SK-N-SH (cell line): ENCODE data around the gene POLL. TPM values are rescaled to one million over a fixed set of nuclear protein-coding genes. Genes with fewer than 3 reads are reported as not detected.

ENCODE experiments used
- CTCF ChIA-PET: fragments of 300-600, 350-600 bp; formaldehyde crosslinking; extraction: SDS; loops from one replicate; lab custom pipeline; 2021; lab: Yijun Ruan, JAX
- POLR2A ChIA-PET: fragments of 350-600 bp; sonication (Branson Sonifier 250); formaldehyde crosslinking; extraction: SDS; loops from one replicate; lab custom pipeline; 2020; ENCODE audit warnings: antibody characterized with exemption, inconsistent platforms; lab: Yijun Ruan, JAX
- DNase-seq: peaks from one replicate; pipeline ENCODE4 v3.0.0; 2012
- H2AFZ ChIP-seq: fragments of 200-600 bp; sonication (generic); 2 replicates; pipeline ENCODE4 v1.8.1; 2016; ENCODE audit warnings: antibody characterized with exemption, mild to moderate bottlenecking, low read depth
- H3F3A ChIP-seq: fragments of 200-600 bp; sonication (generic); replicated peaks from 2 replicates; pipeline ENCODE3; 2016; ENCODE audit warnings: antibody characterized with exemption, mild to moderate bottlenecking; ENCODE audit not compliant: insufficient read depth
- H3K27ac ChIP-seq, 2 experiments: fragments of 200-500 bp in 1 of 2; fragments of 200-600 bp in 1 of 2; sonication (Bioruptor generic) in 1 of 2; sonication (generic), shearing (Covaris generic) in 1 of 2; 2 replicates each; pipeline versions ENCODE4 v1.5.1 to v1.6.1; 2014 to 2016; ENCODE audit warnings: low read depth in 2 of 2, inconsistent platforms in 1 of 2, low read length in 1 of 2, mild to moderate bottlenecking in 1 of 2, mixed read lengths in 1 of 2
- H3K27me3 ChIP-seq: fragments of 200-600 bp; sonication (generic), shearing (Covaris generic); 2 replicates; pipeline ENCODE4 v1.6.1; 2016; ENCODE audit warnings: mixed run types; ENCODE audit not compliant: insufficient read depth
- H3K36me3 ChIP-seq, 2 experiments: fragments of 200-500 bp in 1 of 2; fragments of 200-600 bp in 1 of 2; sonication (Bioruptor generic) in 1 of 2; sonication (generic) in 1 of 2; replicated peaks in 1 of 2; 2 replicates each; pipeline versions ENCODE3 to v1.5.1; 2014 to 2016; ENCODE audit warnings: low read length in 1 of 2, mild to moderate bottlenecking in 1 of 2; ENCODE audit not compliant: insufficient read depth in 2 of 2, control insufficient read depth in 1 of 2
- H3K4me1 ChIP-seq, 2 experiments: fragments of 200-500 bp in 1 of 2; fragments of 200-600 bp in 1 of 2; sonication (Bioruptor generic) in 1 of 2; sonication (generic), shearing (Covaris generic) in 1 of 2; 2 replicates each; pipeline versions ENCODE4 v1.5.1 to v1.6.1; 2014 to 2016; ENCODE audit warnings: low read depth in 1 of 2, low read length in 1 of 2, mixed run types in 1 of 2; ENCODE audit not compliant: insufficient read depth in 2 of 2, control insufficient read depth in 1 of 2
- H3K4me2 ChIP-seq: fragments of 200-600 bp; sonication (generic), shearing (Covaris generic); 2 replicates; pipeline ENCODE4 v1.6.1; 2017; ENCODE audit warnings: mixed run types
- H3K4me3 ChIP-seq, 2 experiments: fragments of 200-500 bp in 1 of 2; fragments of 200-600 bp in 1 of 2; sonication (Bioruptor generic) in 1 of 2; sonication (generic), shearing (Covaris generic) in 1 of 2; 2 replicates each; pipeline versions ENCODE4 v1.5.1 to v1.8.1; 2014 to 2016; ENCODE audit warnings: low read depth in 2 of 2, inconsistent platforms in 1 of 2, low read length in 1 of 2, mild to moderate bottlenecking in 1 of 2, mixed read lengths in 1 of 2, moderate library complexity in 1 of 2
- H3K79me2 ChIP-seq: fragments of 200-600 bp; sonication (generic); 2 replicates; pipeline ENCODE4 v1.8.1; 2017; ENCODE audit warnings: mild to moderate bottlenecking; ENCODE audit not compliant: insufficient read depth
- H3K9ac ChIP-seq: fragments of 200-600 bp; sonication (generic); 2 replicates; pipeline ENCODE4 v1.6.1; 2017; ENCODE audit warnings: mixed run types
- H3K9me2 ChIP-seq: fragments of 200-600 bp; sonication (generic); 2 replicates; pipeline ENCODE4 v1.6.1; 2017; ENCODE audit warnings: mixed run types
- H3K9me3 ChIP-seq: fragments of 200-600 bp; sonication (generic); 2 replicates; pipeline ENCODE4 v1.6.1; 2017; ENCODE audit warnings: mixed run types, mild to moderate bottlenecking, moderate library complexity
- H4K20me1 ChIP-seq: fragments of 200-600 bp; sonication (generic); 2 replicates; pipeline ENCODE4 v1.6.1; 2017; ENCODE audit warnings: mild to moderate bottlenecking, mixed run types; ENCODE audit not compliant: insufficient read depth
- ELF1 ChIP-seq: IDR thresholded peaks from 2 replicates; pipeline ENCODE4 v1.4.0; 2012
- EP300 ChIP-seq, 2 experiments: IDR thresholded peaks; 2 replicates each; pipeline versions ENCODE4 v1.4.0 to v1.6.1; 2012; ENCODE audit warnings: borderline replicate concordance in 1 of 2, low read depth in 1 of 2, low read length in 1 of 2
- EZH2phosphoT487 ChIP-seq: fragments of 200-600 bp; sonication (generic); IDR thresholded peaks from 2 replicates; pipeline ENCODE4 v1.6.1; 2017; ENCODE audit warnings: low read depth, mixed run types, mild to moderate bottlenecking, antibody characterized with exemption, moderate library complexity, borderline replicate concordance
- FOSL2 ChIP-seq: IDR thresholded peaks from 2 replicates; pipeline ENCODE4 v1.4.0; 2012; ENCODE audit warnings: low read depth, mild to moderate bottlenecking, moderate library complexity, borderline replicate concordance
- FOXJ3 ChIP-seq: sonication (generic); formaldehyde crosslinking; IDR thresholded peaks from 2 replicates; pipeline ENCODE4 v1.5.1; 2020; ENCODE audit warnings: mild to moderate bottlenecking, missing genetic modification reagents
- FOXM1 ChIP-seq: IDR thresholded peaks from 2 replicates; pipeline ENCODE4 v1.4.0; 2012; ENCODE audit warnings: low read depth, mild to moderate bottlenecking
- IRF3 ChIP-seq: fragments of 150-350 bp; IDR thresholded peaks from 2 replicates; pipeline ENCODE4 v1.6.1; 2016; ENCODE audit warnings: mild to moderate bottlenecking, low read depth, low read length
- MEF2A ChIP-seq: IDR thresholded peaks from 2 replicates; pipeline ENCODE4 v1.4.0; 2012; ENCODE audit warnings: low read depth, borderline replicate concordance
- MXI1 ChIP-seq: IDR thresholded peaks from 2 replicates; pipeline ENCODE4 v1.6.1; 2012; ENCODE audit warnings: mild to moderate bottlenecking, low read depth, low read length, improper control_type of control experiment
- NFIC ChIP-seq: IDR thresholded peaks from 2 replicates; pipeline ENCODE4 v1.4.0; 2012; ENCODE audit warnings: borderline replicate concordance
- NRF1 ChIP-seq: IDR thresholded peaks from 2 replicates; pipeline ENCODE4 v1.6.1; 2012; ENCODE audit warnings: low read depth, mild to moderate bottlenecking, low read length
- POLR2AphosphoS5 ChIP-seq: IDR thresholded peaks from 2 replicates; pipeline ENCODE4 v1.6.1; 2012; ENCODE audit warnings: low read depth, low read length
- RXRA ChIP-seq: IDR thresholded peaks from 2 replicates; pipeline ENCODE4 v1.4.0; 2012; ENCODE audit warnings: low read depth, mild to moderate bottlenecking, borderline replicate concordance
- TAF1 ChIP-seq: IDR thresholded peaks from 2 replicates; pipeline ENCODE4 v1.6.1; 2012; ENCODE audit warnings: low read depth, mild to moderate bottlenecking, low read length, moderate library complexity, borderline replicate concordance
- TEAD4 ChIP-seq: IDR thresholded peaks from 2 replicates; pipeline ENCODE4 v1.4.0; 2012; ENCODE audit warnings: mild to moderate bottlenecking, borderline replicate concordance; ENCODE audit not compliant: insufficient read depth
- USF1 ChIP-seq: IDR thresholded peaks from 2 replicates; pipeline ENCODE4 v1.4.0; 2012; ENCODE audit warnings: low read depth, borderline replicate concordance
- ZBTB33 ChIP-seq: IDR thresholded peaks from 2 replicates; pipeline ENCODE4 v1.4.0; 2012; ENCODE audit warnings: low read depth, borderline replicate concordance
- WGBS: methylation state at CpG from one replicate; pipeline ENCODE4 v1.1.6; 2017; ENCODE audit warnings: low lambda C conversion rate; 5-methylcytosine and 5-hydroxymethylcytosine counted together
- polyA plus RNA-seq, 3 experiments: library from polyadenylated mRNA; depleted of rRNA; stranded (reverse); fragments of >200 nt; gene quantifications; 2 replicates each; pipeline ENCODE4 v1.2.3, GENCODE V29; 2012
- TF ChIP-seq, protein P1 (sequence below): IDR thresholded peaks from 2 replicates; pipeline ENCODE4; 2012
- TF ChIP-seq, protein P2 (sequence below): fragments of 200-600 bp; sonication (generic); IDR thresholded peaks from 2 replicates; pipeline ENCODE4 v1.6.1; 2017; ENCODE audit warnings: antibody characterized with exemption, mild to moderate bottlenecking, moderate library complexity

POLL gene
- polyA plus RNA-seq, 1 of the 3 experiments (the other 2 are of a cell fraction): 22.0 TPM

DNA sequence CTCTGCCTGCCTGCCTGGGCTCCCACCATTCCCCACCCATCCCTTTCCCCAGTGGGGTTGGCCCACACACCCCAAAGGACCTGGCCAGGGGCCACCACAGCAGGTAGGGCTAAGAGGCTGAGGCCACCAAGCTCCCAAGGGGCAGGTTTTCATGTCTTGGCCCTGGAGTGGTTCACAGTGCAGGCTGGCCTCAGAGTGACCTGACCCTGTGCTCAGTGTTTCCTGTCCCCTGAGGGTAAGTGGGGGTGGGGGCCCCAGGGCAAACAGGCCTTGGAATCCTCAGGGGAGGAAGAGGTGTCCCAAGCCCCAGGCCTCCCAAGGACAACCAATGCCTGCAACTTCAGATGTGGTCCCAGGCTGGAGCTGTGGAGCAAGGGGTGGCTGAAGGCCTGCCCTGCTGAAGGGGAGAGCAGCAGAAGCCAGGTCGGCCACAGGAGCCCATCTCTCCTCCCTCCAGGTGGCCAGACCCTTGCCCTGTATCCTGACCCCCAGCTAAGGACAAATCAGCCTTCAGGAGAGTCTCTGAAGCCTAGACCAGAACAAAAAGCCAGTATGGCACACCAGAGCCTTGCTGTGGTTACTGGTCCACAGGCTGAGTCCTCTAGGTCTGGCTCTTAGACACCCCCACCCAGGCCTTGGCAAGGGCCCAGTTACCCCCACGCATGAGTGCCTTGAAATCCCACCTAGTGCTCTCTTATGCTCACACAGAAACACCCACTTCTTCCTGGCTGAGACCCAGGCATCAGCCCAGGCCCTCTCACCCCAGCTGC lies 27.6 kb downstream of the POLL start:
- no peak overlapping the region for H3K9ac ChIP-seq
- H3K36me3 ChIP-seq: peaks cover 0 to 5% of the 10 kb centered on the region in 2 experiments
- H2AFZ ChIP-seq: no peak overlapping the region
- H3F3A ChIP-seq: no peaks in the 10 kb centered on the region
- H3K4me3 ChIP-seq: no peak overlapping the region
- H4K20me1 ChIP-seq: no peaks in the 10 kb centered on the region
- ChIA-PET POLR2A (no interaction called here), CTCF (interaction anchor here (0.7 to 10.1 kb wide), 9 partner anchors 10 to 347 kb away, joined by 3 to 58 read pairs (median 5); no protein-coding TSS in a partner anchor)
- TF ChIP-seq TEAD4: no peak
- TF ChIP-seq EZH2phosphoT487: no peak
- no peak for TF ChIP-seq POLR2AphosphoS5
- no peak for TF ChIP-seq EP300 (IDR thresholded peaks at IDR 0.05; ENCODE audit: borderline replicate concordance in 1 of 2, low read depth in 1 of 2, low read length in 1 of 2)
- no peak for TF ChIP-seq ELF1
- no peak for TF ChIP-seq RXRA
- TF ChIP-seq FOSL2: no peak
- no peak for TF ChIP-seq TAF1
- TF ChIP-seq MXI1: no peak
- TF ChIP-seq FOXJ3 (CRISPR knock-in tag): no peak
- no peak for TF ChIP-seq NRF1
- no peak for TF ChIP-seq FOXM1
- no peak for TF ChIP-seq NFIC
- no peak for TF ChIP-seq MEF2A
- no peak for DNase-seq
- H3K79me2 ChIP-seq: no peaks in the 10 kb centered on the region
- H3K9me2 ChIP-seq: no peaks in the 10 kb centered on the region
- 51% methylated on average over 2 of the region's 2 CpGs for WGBS
- H3K9me3 ChIP-seq: no peaks in the 10 kb centered on the region
- H3K27ac ChIP-seq: peak overlapping the region in 1 of 2 experiments; percentile 95; a peak in 2 of 4 replicates
- H3K27me3 ChIP-seq: no peaks in the 10 kb centered on the region
- no peak overlapping the region for H3K4me2 ChIP-seq
- H3K4me1 ChIP-seq: peaks cover 0 to 50% of the 10 kb centered on the region in 2 experiments; a peak in 1 of 4 replicates

GRCh38 chr10:101559596-101560297 lies 28.3 kb downstream of the POLL start:
- H3K27me3 ChIP-seq: no peaks in the 10 kb centered on the region
- no peak overlapping the region for H3K4me2 ChIP-seq
- H3K9ac ChIP-seq: no peak overlapping the region
- no peak overlapping the region for H3K4me3 ChIP-seq
- 70% methylated on average over 10 of the region's 12 CpGs for WGBS
- H3K4me1 ChIP-seq: peaks cover 0 to 50% of the 10 kb centered on the region in 2 experiments; a peak in 1 of 4 replicates
- H4K20me1 ChIP-seq: no peaks in the 10 kb centered on the region
- no peaks in the 10 kb centered on the region for H3F3A ChIP-seq
- no peak overlapping the region for H2AFZ ChIP-seq
- H3K9me3 ChIP-seq: no peaks in the 10 kb centered on the region
- POLR2A ChIA-PET: no interaction called here
- CTCF ChIA-PET: interaction anchor here (0.7 to 10.1 kb wide), 11 partner anchors 11 to 346 kb away, joined by 3 to 58 read pairs (median 5); no protein-coding TSS in a partner anchor
- DNase-seq: peak; percentile 38
- H3K27ac ChIP-seq: peak overlapping the region in 1 of 2 experiments; percentile 95; a peak in 2 of 4 replicates
- no peaks in the 10 kb centered on the region for H3K9me2 ChIP-seq
- H3K36me3 ChIP-seq: peaks cover 0 to 10% of the 10 kb centered on the region in 2 experiments
- no peaks in the 10 kb centered on the region for H3K79me2 ChIP-seq
- TF ChIP-seq TAF1: no peak
- TF ChIP-seq IRF3: no peak
- no peak for TF ChIP-seq EP300 (IDR thresholded peaks at IDR 0.05; ENCODE audit: borderline replicate concordance in 1 of 2, low read depth in 1 of 2, low read length in 1 of 2)
- TF ChIP-seq, protein P1, sequence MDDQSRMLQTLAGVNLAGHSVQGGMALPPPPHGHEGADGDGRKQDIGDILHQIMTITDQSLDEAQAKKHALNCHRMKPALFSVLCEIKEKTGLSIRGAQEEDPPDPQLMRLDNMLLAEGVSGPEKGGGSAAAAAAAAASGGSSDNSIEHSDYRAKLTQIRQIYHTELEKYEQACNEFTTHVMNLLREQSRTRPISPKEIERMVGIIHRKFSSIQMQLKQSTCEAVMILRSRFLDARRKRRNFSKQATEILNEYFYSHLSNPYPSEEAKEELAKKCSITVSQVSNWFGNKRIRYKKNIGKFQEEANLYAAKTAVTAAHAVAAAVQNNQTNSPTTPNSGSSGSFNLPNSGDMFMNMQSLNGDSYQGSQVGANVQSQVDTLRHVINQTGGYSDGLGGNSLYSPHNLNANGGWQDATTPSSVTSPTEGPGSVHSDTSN: no peak
- no peak for TF ChIP-seq ZBTB33
- no peak for TF ChIP-seq USF1
- TF ChIP-seq, protein P2, sequence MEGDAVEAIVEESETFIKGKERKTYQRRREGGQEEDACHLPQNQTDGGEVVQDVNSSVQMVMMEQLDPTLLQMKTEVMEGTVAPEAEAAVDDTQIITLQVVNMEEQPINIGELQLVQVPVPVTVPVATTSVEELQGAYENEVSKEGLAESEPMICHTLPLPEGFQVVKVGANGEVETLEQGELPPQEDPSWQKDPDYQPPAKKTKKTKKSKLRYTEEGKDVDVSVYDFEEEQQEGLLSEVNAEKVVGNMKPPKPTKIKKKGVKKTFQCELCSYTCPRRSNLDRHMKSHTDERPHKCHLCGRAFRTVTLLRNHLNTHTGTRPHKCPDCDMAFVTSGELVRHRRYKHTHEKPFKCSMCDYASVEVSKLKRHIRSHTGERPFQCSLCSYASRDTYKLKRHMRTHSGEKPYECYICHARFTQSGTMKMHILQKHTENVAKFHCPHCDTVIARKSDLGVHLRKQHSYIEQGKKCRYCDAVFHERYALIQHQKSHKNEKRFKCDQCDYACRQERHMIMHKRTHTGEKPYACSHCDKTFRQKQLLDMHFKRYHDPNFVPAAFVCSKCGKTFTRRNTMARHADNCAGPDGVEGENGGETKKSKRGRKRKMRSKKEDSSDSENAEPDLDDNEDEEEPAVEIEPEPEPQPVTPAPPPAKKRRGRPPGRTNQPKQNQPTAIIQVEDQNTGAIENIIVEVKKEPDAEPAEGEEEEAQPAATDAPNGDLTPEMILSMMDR: no peak
